ENCODE measurements around the gene ZNF350.
A peak's percentile ranks its signal among the peaks of the same experiment; 100 is the strongest.
"Not testable (repeated sequence)": the region's sequence is repeated elsewhere in the genome, so short reads cannot be mapped to it uniquely, and the experiment has no call there.

The ZNF350 gene

GRCh38 chr19:51986309-51987291 is at the start of gene ZNF350:
Gene ZNF350, minus strand, starts transcription at chr19:51986840. Its CDS starts 12,480 bp downstream, at chr19:51974360.
- peak; percentile 61 to 87 for DNase-seq (ENCODE audit: low read depth in 1 of 2, low spot score in 1 of 2)

GRCh38 chr19:52034051-52034728 is 47.5 kb upstream of the ZNF350 start:
- DNase-seq (ENCODE audit: low read depth in 1 of 2, low spot score in 1 of 2), result no peak

- no peak for DNase-seq (ENCODE audit: low read depth in 1 of 2, low spot score in 1 of 2)
These were observed 42.1 kb upstream of the ZNF350 start for GRCh38 chr19:52028780-52029123.

DNA sequence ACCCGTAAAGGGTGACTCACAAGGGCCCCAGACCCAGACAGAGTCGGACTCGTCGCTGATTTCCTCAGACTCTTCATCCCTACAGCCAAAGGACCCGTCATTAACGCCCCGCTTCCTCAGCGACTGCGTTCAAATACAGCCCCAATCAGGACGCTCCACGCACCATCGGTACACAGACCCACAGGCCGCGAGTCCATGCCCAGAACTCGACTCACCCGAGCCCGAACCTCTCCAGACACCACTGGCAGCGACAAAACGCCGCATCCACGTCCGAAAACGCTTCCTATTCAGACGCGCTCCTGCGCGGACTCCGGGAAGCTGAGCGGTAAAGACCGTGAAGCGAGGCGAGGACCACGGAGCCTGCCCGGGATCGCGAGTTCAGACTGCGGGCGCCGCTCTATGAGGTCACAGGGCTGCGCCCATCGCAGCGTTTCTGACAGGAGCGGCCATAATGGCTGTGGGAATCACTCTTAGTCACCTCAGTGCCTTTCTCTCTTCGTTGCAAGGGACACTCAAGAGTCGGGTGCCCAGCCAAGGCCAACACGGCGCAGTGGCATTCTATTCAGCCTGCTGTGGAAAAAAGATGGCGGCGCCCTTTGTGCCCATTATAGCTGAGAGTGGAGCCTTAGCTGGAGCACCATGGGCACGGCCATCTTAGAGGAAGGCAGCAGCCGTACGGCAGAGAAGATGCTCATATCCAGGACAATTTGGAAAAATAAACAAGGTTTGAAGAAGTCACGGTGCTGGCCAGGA is 41.6 kb upstream of the ZNF350 start, which contains the start of gene ZNF614:
ZNF614 (minus strand) TSS at position 353 of the 753 bp plus-strand sequence. CDS start 2,634 bp downstream, outside the sequence.
- DNase-seq (ENCODE audit: low read depth in 1 of 2, low spot score in 1 of 2), result peak; percentile 79

- not testable (repeated sequence) for DNase-seq (ENCODE audit: low read depth in 1 of 2, low spot score in 1 of 2)
These were observed 39.8 kb upstream of the ZNF350 start for GRCh38 chr19:52026255-52026990.

DNA sequence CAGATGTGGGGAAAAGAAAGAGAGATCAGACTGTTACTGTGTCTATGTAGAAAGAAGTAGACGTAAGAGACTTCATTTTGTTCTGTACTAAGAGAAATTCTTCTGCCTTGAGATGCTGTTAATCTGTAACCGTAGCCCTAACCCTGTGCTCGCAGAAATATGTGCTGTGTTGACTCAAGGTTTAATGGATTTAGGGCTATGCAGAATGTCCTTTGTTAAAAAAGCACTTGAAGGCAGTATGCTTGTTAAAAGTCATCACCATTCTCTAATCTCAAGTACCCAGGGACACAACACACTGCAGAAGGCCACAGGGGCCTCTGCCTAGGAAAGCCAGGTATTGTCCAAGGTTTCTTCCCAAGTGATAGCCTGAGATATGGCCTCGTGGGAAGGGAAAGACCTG is 37.8 kb upstream of the ZNF350 start:
- DNase-seq (ENCODE audit: low read depth in 1 of 2, low spot score in 1 of 2), result not testable (repeated sequence)

DNA sequence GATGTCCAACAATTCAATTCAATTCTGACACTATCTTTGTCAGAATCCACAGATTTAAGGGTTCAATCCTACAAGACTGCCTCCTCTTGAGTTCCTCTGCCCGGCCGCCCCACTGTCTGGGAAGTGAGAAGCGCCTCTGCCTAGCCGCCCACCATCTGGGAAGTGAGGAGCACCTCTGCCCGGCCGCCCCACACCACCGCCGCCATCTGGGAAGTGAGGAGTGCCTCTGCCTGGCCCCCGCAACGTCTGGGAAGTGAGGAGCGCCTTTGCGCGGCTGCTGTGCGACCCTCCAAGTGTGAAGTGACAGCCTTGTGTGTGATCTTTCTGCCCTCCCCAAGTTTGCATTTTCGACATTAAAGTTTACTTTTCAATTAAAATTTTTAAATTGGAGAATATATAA is 35.6 kb upstream of the ZNF350 start:
- no peak for DNase-seq (ENCODE audit: low read depth in 1 of 2, low spot score in 1 of 2)

GRCh38 chr19:52020506-52020905 is 33.9 kb upstream of the ZNF350 start:
- DNase-seq (ENCODE audit: low read depth in 1 of 2, low spot score in 1 of 2), result no peak

GRCh38 chr19:52010674-52011073 is 24.0 kb upstream of the ZNF350 start:
- DNase-seq (ENCODE audit: low read depth in 1 of 2, low spot score in 1 of 2), result no peak

DNA sequence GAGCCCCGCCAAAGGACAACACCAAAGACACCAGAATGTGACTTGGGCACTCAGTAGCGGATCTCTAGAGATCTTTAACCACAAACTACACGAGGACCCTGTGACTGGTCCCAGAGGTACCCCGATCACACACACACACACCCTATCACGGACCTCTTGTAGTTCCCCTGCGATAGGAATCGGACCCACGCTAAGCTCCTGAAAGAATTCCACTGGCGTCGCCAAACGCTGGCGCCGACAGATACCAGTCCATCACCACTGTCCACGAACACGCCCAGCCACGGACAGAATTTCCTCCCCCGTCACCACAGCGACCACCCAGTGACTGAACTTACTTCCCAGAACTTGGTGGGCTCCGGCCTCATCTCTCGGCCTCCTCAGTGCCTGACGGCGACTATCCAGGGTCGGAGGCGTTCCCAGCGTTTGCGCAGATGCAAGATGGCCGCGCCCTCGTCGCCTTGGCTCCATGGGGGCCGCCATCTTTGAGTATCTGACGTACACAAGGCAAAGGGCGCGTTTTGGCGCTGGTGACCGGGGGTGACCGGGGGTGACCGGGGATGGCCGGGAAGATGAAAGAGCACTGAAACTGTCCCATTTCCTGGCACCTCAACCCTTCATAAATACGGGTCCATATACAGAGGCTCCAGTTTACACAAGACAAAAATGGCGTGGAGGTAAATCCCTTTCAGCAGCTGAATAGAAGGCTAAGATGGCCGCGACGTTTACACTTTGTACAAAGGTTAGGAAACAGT is 21.3 kb upstream of the ZNF350 start, which contains the start of gene ZNF615:
ZNF615 (minus strand) TSS at position 406 of the 752 bp plus-strand sequence. CDS start 4,500 bp downstream, outside the sequence.
- peak; percentile 82 to 85 for DNase-seq (ENCODE audit: low read depth in 1 of 2, low spot score in 1 of 2)

DNA sequence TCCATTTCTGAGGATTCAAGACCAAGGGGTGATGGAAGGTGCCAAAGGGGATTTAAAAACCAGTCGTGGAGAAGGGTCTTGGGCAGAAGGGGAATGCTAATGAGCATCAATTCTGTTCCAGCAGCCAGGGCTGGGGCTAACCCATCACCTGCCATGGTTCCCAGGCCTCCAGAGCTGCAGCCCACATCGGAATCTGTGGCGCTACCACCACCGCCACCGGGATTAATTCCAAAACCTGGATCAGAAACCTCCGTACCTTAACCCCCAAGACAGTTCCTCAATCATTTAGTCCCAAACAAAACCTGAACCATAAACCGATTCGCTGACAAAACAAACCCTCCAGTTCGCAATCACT is 20.8 kb upstream of the ZNF350 start:
- no peak for DNase-seq (ENCODE audit: low read depth in 1 of 2, low spot score in 1 of 2)

GRCh38 chr19:51994048-51994644 is 7.5 kb upstream of the ZNF350 start:
- DNase-seq (ENCODE audit: low read depth in 1 of 2, low spot score in 1 of 2), result no peak

GRCh38 chr19:51993422-51993821 is 6.8 kb upstream of the ZNF350 start:
- DNase-seq (ENCODE audit: low read depth in 1 of 2, low spot score in 1 of 2), result no peak

DNA sequence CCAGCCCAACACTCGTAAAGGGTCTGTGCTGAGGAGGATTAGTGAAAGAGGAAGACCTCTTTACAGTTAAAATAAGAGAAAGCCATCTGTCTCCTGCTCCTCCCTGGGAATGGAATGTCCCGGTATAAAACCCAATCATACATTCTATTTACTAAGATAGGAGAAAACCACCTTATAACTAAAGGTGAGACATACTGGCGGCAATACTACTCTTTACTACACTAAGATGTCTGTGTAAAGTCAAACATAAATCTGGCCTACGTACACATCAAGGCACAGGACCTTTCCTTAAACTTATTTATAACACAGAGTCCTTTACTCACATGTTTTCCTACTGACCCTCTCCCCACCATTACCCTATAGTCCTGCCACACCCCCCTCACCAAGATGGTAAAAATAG is 3.3 kb downstream of the ZNF350 start:
- DNase-seq (ENCODE audit: low read depth in 1 of 2, low spot score in 1 of 2), result no peak

DNA sequence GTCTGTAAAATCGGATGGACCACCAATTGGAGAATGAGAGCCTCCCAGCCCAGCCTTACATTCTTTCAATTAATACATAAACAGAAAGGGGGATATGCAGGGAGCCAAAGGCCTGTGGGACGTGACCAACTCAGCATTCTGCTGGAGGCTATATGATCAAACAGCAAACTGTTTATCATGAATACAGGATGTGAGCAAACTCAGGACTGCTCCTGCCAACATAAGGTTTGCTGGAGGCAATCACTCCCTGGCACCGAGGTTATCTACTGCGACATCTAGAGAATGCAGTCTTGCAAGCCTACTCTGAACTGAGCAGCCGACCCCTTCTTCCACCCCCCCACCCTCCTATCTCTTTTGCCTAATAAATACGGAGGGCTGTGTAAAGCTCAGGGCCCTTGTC is 5.7 kb downstream of the ZNF350 start:
- not testable (repeated sequence) for DNase-seq (ENCODE audit: low read depth in 1 of 2, low spot score in 1 of 2)

DNA sequence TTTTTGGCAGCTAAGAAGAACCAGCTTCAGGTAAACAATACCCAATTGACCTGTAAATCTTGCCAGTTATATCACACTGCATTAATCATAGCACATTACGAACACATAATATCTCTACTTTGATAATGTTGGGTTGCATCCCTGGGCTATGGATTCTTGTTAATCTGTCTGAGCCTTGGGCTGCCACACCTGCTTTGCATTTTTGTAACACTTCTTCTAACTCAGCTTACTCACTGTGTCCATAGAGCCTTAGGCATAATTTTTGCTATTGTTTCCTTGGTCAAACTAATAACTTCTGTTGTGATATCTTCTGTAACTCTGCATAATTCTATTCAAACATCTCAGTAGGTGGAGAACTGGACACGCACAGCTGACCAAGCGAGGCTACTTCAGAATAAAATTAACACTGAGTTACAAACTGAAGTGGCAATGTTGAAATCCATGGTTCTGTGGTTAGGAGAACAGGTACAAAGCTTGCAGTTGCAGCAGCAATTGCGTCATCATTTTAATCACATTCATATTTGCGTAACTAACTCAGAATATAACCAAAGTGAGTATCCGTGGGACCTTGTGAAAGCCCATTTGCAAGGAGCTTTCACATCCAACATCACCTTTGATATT is 6.4 kb downstream of the ZNF350 start:
- no peak for DNase-seq (ENCODE audit: low read depth in 1 of 2, low spot score in 1 of 2)

DNA sequence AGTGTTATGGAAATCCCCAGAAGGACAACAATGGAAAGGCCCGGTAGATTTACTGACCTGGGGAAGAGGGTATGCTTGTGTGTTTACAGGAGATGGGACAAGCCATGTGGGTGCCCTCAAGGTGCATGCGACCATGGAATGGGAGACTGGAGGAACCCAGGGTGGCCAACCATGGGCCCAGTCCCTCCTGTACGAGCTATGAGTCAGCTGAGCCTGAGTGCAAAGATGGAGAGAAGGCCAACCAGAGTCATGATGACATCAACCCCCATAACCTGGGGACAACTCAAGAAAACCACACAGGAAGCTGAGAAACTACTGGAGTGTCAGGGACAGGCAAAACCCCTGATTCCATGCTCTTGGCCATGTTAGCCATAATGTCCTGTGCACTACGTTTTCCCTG is 7.8 kb downstream of the ZNF350 start:
- DNase-seq (ENCODE audit: low read depth in 1 of 2, low spot score in 1 of 2), result no peak

DNA sequence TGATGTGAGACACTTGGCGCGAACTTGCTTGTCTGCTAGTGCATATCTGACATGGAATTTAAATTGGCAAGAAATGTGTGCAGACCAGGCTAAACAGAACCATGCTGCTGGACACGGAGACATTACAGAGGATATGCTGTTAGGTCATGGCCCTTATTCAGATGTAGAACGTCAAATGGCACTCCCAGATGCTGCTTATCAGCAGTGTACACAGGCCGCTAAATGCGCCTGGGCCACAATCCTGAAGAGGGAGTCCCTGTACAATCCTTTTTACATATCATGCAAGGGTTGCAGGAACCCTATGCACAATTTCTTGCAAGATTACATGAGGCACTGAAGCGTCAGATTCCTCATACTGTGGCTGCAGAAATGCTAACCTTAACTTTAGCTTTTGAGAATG is 9.3 kb downstream of the ZNF350 start:
- DNase-seq (ENCODE audit: low read depth in 1 of 2, low spot score in 1 of 2), result no peak

GRCh38 chr19:51976852-51977251 is 9.8 kb downstream of the ZNF350 start:
- no peak for DNase-seq (ENCODE audit: low read depth in 1 of 2, low spot score in 1 of 2)
